IPS-NIHi7 (cell line): ENCODE data around the gene PPP1R14D.

Source experiments
- DNase-seq: peaks from one replicate; pipeline ENCODE4 v3.0.0; 2012; ENCODE audit warnings: mixed read lengths; ENCODE audit errors: extremely low spot score

PPP1R14D gene

GRCh38 chr15:40852529-40852928 is 24.0 kb upstream of the PPP1R14D start:
- no peak for DNase-seq

- DNase-seq, result no peak
Measured at GRCh38 chr15:40850576-40851112, 22.1 kb upstream of the PPP1R14D start.

GRCh38 chr15:40847223-40847961 is 18.9 kb upstream of the PPP1R14D start:
- peak; percentile 69 for DNase-seq

GRCh38 chr15:40846841-40847222 is 18.3 kb upstream of the PPP1R14D start:
- no peak for DNase-seq

- peak; percentile 59 for DNase-seq
Measured at GRCh38 chr15:40845511-40846284, 17.2 kb upstream of the PPP1R14D start.

- DNase-seq, result no peak
Measured at GRCh38 chr15:40845036-40845435, 16.5 kb upstream of the PPP1R14D start.

GRCh38 chr15:40844696-40845030 is 16.2 kb upstream of the PPP1R14D start:
- DNase-seq, result no peak

- peak; percentile 70 for DNase-seq
Measured at GRCh38 chr15:40843885-40844695, 15.6 kb upstream of the PPP1R14D start, which contains the start of gene SPINT1. TSS of gene SPINT1 (plus strand) at chr15:40844048. CDS start at chr15:40844555, 507 bp downstream.

- DNase-seq, result no peak
Measured at GRCh38 chr15:40843261-40843884, 14.9 kb upstream of the PPP1R14D start.

GRCh38 chr15:40841741-40842140 is 13.2 kb upstream of the PPP1R14D start:
- DNase-seq, result no peak

GRCh38 chr15:40838756-40839155 is 10.2 kb upstream of the PPP1R14D start:
- DNase-seq, result no peak

GRCh38 chr15:40836020-40836419 is 7.5 kb upstream of the PPP1R14D start:
- DNase-seq, result no peak

- no peak for DNase-seq
Measured at GRCh38 chr15:40832903-40833302, 4.4 kb upstream of the PPP1R14D start.

GRCh38 chr15:40831861-40832260 is 3.4 kb upstream of the PPP1R14D start:
- no peak for DNase-seq

- DNase-seq, result no peak
Measured at GRCh38 chr15:40830884-40831283, 2.4 kb upstream of the PPP1R14D start.

- DNase-seq, result no peak
Measured at GRCh38 chr15:40829115-40829514, 607 bp upstream of the PPP1R14D start.

GRCh38 chr15:40826423-40827075 is 2.0 kb downstream of the PPP1R14D start:
- DNase-seq, result no peak

GRCh38 chr15:40825661-40826422 is 2.7 kb downstream of the PPP1R14D start:
- DNase-seq, result no peak

- DNase-seq, result no peak
Measured at GRCh38 chr15:40823572-40824343, 4.8 kb downstream of the PPP1R14D start.

GRCh38 chr15:40821195-40821594 is 7.3 kb downstream of the PPP1R14D start:
- DNase-seq, result no peak
